Iris pigment epithelial cell (primary cell): ENCODE measurements around the gene POLR2J.
"Not testable (repeated sequence)": the region's sequence is repeated elsewhere in the genome, so short reads cannot be mapped to it uniquely, and the experiment has no call there.

Experiments used
- DNase-seq: peaks from one replicate; pipeline ENCODE4 v3.0.0-alpha.2; 2011; ENCODE audit warnings: low read depth

POLR2J gene

DNA sequence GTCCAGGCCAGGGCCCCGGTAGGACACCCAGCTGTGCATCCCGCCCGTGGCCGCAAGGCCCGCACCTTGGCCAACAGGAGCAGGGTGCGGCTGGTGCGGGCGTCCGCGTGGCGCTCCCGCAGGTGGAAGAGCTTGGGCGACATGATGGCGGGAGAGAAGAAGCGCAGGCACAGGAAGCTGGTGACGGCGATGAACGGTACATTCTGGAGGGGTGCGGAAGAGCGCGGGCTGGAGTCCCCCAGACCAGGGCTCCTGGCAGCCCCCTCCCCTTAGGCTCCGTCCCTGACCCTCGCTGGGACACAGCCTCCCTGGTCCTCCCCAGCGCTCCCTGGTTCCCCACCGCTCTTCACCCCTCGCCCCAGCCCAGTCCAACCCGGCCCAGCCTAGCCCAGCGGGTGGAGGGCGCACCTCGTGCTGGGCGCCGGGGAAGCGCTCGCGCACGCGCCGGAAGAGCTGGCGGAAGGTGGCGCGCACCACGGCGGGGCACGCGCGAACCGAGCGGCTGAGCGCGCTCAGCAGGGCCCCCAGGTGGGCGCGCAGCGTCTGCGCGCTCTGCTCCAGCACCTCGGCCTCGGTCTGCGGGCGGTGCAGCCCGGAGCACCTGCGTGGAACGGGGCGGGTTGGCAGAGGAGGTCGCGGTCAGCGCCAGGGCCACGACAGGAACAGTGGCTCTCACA is 15.9 kb upstream of the POLR2J start:
- DNase-seq, result not testable (repeated sequence)

- DNase-seq, result not testable (repeated sequence)
These were observed 15.3 kb upstream of the POLR2J start for GRCh38 chr7:102494026-102494425.

DNA sequence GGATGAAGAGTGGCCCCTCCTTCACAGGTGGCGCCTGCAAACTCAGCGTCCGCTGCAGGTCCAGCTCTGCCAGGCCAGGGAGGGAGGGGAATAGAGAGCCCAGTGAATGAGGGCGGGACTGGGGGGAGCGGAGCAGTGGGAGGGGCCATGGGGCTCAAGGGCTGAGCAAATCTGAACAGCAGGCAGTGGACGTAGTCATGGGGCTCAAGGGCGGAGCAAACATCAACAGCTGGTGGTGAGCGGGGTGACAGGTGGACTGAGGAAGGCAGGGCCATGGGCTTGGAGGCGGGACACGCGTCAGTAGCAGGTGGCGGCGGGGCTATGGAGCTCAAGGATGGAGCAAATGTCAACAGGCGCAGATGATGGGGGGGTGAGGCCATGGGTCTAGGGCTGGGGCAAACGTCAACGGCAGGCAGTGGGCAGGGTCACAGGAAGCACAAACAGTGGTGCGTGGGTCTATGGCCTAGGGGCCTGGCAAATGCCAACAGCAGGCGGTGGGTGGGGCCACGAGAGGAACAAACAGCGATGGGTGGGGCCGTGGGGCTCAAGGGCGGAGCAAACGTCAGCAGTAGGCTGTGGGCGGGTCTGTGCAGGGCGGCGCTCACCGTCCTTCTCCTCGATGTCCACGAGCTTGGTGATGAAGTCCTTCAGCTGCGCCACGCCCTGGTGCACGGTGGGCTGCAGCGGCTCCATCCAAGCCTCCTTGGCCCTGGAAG is 14.7 kb upstream of the POLR2J start:
- not testable (repeated sequence) for DNase-seq

GRCh38 chr7:102490529-102491075 is 11.9 kb upstream of the POLR2J start:
- DNase-seq, result not testable (repeated sequence)

DNA sequence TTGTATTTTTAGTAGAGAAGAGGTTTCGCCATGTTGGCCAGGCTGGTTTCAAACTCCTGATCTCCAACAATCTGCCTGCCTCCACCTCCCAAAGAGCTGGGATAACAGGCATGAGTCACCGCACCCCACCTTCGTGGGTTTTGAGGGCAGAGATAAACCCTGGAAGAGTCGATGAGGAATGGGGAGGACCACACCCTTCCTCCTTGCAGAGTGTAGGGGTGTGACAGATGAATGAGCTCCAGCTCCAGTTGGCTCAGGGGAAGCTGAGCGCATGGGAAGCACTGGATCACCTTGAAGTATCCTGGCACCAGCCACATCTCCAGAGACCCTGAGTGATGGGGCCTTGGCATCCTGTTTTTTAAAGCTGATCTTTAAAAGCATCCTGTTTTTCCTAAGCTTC is 5.6 kb upstream of the POLR2J start:
- DNase-seq, result not testable (repeated sequence)

GRCh38 chr7:102481962-102482361 is 3.2 kb upstream of the POLR2J start:
- DNase-seq, result not testable (repeated sequence)

GRCh38 chr7:102479982-102480637 is 1.4 kb upstream of the POLR2J start:
- not testable (repeated sequence) for DNase-seq

DNA sequence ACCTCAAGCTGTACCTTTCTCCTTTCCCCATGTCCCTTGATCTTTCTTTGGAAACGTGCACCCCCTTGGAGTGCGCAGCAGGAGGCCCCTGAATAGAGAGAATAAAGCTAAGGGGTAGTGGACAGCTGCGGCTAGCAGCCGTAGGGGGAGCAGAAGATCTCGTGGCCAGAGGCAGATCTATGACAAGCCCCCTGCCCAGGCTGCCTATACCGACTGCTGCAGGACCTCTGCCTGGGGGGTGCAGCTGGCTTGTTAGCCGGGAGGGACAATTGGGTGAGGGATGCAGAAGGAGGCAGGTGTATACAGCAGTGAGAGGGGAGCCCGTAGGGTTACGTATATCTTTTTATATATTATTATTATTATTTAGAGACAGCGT is 475 bp upstream of the POLR2J start:
- not testable (repeated sequence) for DNase-seq

DNA sequence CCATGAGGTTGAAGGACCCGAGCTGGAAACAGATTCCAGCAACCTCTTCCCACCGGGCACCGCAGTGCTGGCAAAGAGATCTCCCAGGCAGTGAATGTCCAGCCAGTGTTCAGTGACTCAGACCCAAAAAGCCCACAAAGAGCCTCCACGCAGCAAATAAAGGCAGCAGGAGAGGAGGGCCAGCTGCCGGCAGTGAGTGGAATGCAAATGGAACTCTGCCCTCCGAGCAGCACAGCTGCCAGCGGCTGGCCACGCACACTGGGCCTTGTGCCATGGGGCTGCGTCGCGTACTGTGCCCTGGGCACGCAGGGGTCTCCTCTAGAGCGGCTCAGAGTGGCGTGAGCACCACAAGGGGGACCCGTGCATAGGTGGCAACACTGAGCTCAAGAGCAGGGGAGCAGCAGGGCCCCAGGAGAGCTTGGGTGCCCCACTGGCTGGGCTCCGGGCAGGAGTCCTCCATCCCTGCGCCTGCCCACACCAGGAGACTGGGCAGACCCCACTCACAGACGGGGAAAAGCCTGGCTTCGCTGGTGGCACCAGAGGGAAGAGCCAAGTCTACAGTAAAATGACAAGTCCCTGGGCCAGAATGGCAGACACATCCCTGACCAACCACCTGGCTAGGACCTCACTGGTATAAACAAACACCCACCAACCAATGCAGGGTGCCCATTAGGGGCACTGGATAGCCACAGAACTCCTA is 3.8 kb downstream of the POLR2J start:
- DNase-seq, result not testable (repeated sequence)

DNA sequence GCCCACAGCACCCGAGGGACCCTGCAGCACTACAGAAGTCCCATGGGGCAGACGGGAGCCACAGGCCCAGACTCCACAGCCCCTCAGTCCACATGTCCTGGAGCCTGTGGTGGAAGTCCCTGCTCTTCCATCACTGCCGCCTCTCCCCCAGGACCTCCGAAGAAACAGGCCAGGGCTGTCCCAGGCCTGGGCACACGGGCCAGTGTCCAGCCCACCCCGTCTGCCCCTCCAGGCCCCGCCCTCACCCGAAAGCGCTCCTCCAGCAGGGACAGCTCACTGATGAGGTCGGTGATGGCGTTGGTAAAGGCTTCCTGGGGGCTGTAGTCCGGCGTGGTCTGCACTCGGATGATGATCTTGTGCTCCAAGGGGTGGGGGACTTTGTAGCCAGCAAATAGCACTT is 4.6 kb downstream of the POLR2J start:
- DNase-seq, result not testable (repeated sequence)

DNA sequence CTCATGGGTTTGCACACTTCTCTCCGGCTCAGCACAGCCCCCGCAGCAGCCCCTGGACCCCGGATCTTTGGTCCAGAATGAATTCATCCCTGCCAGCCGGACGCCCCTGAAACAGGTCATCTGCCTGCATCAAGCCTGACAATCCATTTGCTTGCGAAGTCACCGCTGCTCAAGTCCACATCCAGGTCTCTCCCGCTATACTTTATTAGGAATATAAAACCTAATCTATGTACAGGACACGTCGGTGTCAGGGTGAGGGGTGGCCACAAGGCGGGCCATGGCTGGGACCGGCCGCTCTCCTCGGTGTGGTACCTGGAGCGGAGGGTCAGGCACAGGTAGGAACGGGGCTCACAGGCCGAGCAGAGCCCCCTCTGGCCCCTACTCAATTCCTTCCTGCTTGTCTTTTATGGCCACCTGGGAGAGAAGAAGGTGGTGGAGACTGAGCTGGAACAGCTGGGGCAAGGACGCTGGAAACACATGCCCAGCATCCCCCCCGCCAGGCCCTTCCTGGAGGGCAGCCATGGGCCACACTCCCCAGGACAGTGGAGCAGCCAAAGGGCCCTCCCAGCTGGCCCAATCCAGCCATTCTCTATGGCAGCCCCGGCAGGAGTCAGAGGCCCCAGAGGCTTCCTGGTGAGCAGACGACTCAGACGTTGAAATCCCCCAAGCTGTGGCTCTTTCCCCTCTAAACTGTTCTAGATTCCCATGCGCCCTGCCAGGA is 5.3 kb downstream of the POLR2J start:
- DNase-seq, result no peak

DNA sequence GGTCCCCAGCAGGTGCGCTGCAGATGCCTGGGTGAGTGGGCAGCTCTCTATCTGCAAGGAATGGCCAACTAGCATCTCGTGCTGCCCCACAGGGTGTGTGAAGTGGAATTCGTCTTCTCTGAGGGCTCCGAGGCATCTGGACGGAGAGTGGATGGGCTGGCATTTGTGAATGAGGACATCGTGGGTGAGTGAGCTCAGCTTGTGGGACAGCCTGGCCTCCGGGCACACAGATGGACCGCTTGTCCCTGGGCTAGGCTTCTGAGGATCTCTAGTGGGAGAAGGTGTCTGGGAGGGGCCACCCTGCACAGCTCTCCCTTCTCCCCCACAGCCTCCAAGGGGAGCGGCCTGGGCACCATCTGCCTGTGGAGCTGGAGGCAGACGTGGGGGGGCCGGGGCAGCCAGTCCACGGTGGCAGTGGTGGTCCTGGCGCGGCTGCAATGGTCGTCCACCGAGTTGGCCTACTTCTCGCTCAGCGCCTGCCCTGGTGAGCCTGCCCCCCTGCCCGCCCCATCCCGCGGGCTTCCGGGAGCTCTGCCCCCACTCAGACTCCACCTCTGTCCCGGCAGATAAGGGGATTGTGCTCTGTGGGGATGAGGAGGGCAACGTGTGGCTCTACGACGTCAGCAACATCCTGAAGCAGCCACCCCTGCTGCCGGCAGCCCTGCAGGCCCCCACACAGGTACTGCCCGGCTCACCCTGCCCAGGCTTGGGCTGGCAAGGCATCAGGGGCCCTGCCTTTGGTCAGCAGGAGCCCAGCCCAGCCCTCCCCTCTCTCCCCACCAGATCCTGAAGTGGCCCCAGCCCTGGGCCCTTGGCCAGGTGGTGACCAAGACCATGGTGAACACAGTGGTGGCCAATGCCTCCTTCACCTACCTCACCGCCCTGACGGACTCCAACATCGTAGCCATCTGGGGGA is 6.3 kb downstream of the POLR2J start:
- DNase-seq, result no peak

GRCh38 chr7:102471791-102472125 is 7.0 kb downstream of the POLR2J start:
- no peak for DNase-seq

DNA sequence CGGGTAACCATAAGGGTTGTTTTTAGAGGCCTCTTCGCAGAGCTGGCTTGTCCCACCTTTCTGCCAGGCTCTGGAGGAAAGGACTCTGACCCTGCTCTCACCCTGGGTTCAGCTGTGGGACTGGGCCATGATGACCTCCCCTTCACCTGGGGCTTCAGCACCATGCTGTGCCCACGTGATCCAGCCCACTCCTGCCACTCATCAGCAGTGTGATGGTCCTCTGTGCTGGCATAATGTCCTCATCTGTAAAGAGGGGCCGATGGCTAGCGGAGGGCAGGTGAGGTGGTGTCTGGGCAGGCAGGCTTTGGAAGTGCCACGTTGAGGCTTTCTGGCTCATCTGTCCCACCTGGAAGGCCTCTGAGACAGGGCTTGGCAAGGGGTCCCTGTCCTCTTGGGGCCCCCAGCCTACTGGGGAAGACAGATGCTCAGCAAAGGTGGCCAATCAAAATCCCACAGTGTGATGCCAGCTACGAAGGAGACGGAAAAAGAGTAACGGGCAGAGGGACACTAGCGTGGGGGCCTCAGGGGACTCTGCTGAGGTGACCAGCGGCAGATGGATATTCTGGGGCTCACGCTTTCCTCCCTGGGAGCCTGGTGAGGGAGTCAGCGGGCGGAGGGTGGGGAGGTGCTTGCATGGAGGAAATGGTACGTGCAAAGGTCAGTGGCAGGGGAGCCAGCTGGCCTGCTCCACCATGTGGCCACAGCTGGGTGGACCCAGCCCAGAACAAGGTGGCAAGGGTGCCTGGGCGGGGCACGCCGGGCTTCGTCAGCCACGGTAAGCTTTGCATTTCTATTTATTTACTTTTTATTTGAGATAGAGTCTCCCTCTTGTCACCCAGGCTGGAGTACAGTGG is 8.5 kb downstream of the POLR2J start:
- DNase-seq, result no peak

DNA sequence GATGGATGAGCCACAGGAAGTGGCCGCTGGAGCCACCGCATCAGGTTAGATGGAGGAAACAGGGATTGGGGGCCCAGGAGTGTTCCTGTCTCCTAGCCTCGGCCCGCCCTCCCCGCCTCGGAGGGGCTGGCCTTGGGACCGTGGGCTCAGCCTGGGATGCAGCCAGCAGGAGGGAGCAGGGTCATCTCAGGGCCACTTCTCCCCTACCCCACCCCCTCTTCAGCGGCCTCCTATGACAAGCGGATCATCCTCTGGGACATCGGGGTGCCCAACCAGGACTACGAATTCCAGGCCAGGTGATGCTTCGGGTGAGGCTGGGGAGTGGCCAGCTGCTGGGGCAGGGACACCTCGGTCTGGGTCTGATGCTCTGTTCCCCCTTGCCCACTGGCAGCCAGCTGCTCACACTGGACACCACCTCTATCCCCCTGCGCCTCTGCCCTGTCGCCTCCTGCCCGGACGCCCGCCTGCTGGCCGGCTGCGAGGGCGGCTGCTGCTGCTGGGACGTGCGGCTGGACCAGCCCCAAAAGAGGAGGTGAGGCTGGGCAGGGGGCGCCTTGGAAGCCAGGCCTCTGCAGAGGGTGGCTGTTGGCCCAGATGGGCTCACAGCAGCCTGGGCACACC is 9.3 kb downstream of the POLR2J start:
- DNase-seq, result no peak

- no peak for DNase-seq
These were observed 10.0 kb downstream of the POLR2J start for GRCh38 chr7:102468478-102469350.

GRCh38 chr7:102467581-102468477 is 10.9 kb downstream of the POLR2J start:
- no peak for DNase-seq
